LNCAP (cell line): ENCODE data around the gene GUCA2A.

ENCODE experiments used
- CTCF ChIP-seq: fragments of 450-650 bp; IDR thresholded peaks from 2 replicates; pipeline ENCODE4 v1.5.1; 2017; ENCODE audit warnings: mild to moderate bottlenecking

GUCA2A gene

GRCh38 chr1:42168763-42169162 lies 4.2 kb upstream of the GUCA2A start:
- no peak for TF ChIP-seq CTCF

GRCh38 chr1:42168391-42168670 lies 3.8 kb upstream of the GUCA2A start:
- TF ChIP-seq CTCF: no peak

- no peak for TF ChIP-seq CTCF
These were observed 3.3 kb upstream of the GUCA2A start for GRCh38 chr1:42167611-42168390.

- no peak for TF ChIP-seq CTCF
These were observed 1.1 kb upstream of the GUCA2A start for GRCh38 chr1:42165511-42166210.

GRCh38 chr1:42163536-42164503 lies 725 bp downstream of the GUCA2A start:
- TF ChIP-seq CTCF: no peak

- no peak for TF ChIP-seq CTCF
These were observed 1.4 kb downstream of the GUCA2A start for GRCh38 chr1:42163114-42163513.

- TF ChIP-seq CTCF: no peak
These were observed 2.4 kb downstream of the GUCA2A start for GRCh38 chr1:42162181-42162580.
